Gastroesophageal sphincter (tissue), 4 donors: ENCODE data around the gene MSH6. TPM values are rescaled to one million over a fixed set of nuclear protein-coding genes. Genes with fewer than 3 reads are reported as not detected.
"Not testable (repeated sequence)": the region's sequence is repeated elsewhere in the genome, so short reads cannot be mapped to it uniquely, and the experiment has no call there.

Source experiments
- ATAC-seq: fragments of 150-250 bp; one replicate; pipeline ENCODE4 v1.9.1; 2016; ENCODE audit warnings: mild to moderate bottlenecking, moderate library complexity
- H3K27ac ChIP-seq, 4 donors: fragments of 200-600 bp; sonication (generic) in 3 of 4; 1 replicate in 3 of 4; 2 replicates in 1 of 4; pipeline ENCODE4 v1.5.1; 2016 to 2019
- H3K27me3 ChIP-seq: fragments of 200-600 bp; sonication (generic); one replicate; pipeline ENCODE4 v1.5.1; 2019
- H3K36me3 ChIP-seq, 2 donors: fragments of 200-600 bp; sonication (generic); one replicate each; pipeline ENCODE4 v1.5.1; 2019; ENCODE audit warnings: control low read depth in 1 of 2
- H3K4me1 ChIP-seq, 3 donors: fragments of 200-600 bp; sonication (generic); 1 replicate in 2 of 3; 2 replicates in 1 of 3; pipeline ENCODE4 v1.5.1; 2016 to 2019; ENCODE audit warnings: control low read depth in 2 of 3
- H3K4me3 ChIP-seq, 2 donors: fragments of 200-600 bp; sonication (generic); one replicate each; pipeline ENCODE4 v1.5.1; 2019; ENCODE audit warnings: mild to moderate bottlenecking in 1 of 2, moderate library complexity in 1 of 2
- H3K9me3 ChIP-seq, 3 donors: fragments of 200-600 bp; sonication (generic); one replicate each; pipeline ENCODE4 v1.5.1; 2017 to 2019; ENCODE audit warnings: control low read depth in 2 of 3
- CTCF ChIP-seq, 4 experiments: fragments of 200-600 bp in 2 of 4; fragments of 450-650 bp in 2 of 4; sonication (generic) in 1 of 4; IDR thresholded peaks; one replicate each; pipeline ENCODE4 v1.5.1; 2017 to 2019; ENCODE audit warnings: antibody characterized with exemption in 4 of 4, mild to moderate bottlenecking in 2 of 4, moderate library complexity in 2 of 4
- EP300 ChIP-seq: sonication (generic); formaldehyde crosslinking; IDR thresholded peaks from one replicate; pipeline ENCODE4 v1.6.1; 2017; ENCODE audit warnings: antibody characterized with exemption, mild to moderate bottlenecking
- POLR2A ChIP-seq, 2 donors: fragments of 450-650 bp; IDR thresholded peaks; one replicate each; pipeline ENCODE4 v1.6.1; 2017; ENCODE audit warnings: antibody characterized with exemption in 2 of 2, mild to moderate bottlenecking in 2 of 2, moderate library complexity in 1 of 2
- POLR2AphosphoS5 ChIP-seq: sonication (generic); formaldehyde crosslinking; IDR thresholded peaks from one replicate; pipeline ENCODE4 v1.6.1; 2017; ENCODE audit warnings: antibody characterized with exemption
- WGBS, 2 donors: methylation state at CpG; one replicate each; pipeline ENCODE4 v1.1.5; 2018; ENCODE audit warnings: low coverage in 1 of 2; 5-methylcytosine and 5-hydroxymethylcytosine counted together
- small RNA-seq, 4 donors: library from RNA; depleted of rRNA; stranded (forward); fragments of <200 nt; gene quantifications; one replicate each; pipeline ENCODE3, GENCODE V24; 2016
- total RNA-seq, 4 donors: library from RNA; depleted of rRNA; stranded (reverse); fragments of >200 nt; gene quantifications; one replicate each; pipeline ENCODE4 v1.1.0, GENCODE V29; 2016

The MSH6 gene
- total RNA-seq, 4 donors from 2014 or later, result 31.1 to 57.0 (median 48.1) TPM

GRCh38 chr2:47849368-47849767 lies 66.4 kb downstream of the MSH6 start:
- no peaks in the 10 kb centered on the region for H3K27me3 ChIP-seq
- no peak for ATAC-seq
- WGBS, 2 donors, result 60 to 88% methylated on average over 2 of the region's 2 CpGs
- no peaks in the 10 kb centered on the region for H3K9me3 ChIP-seq
- H3K4me3 ChIP-seq, result no peak overlapping the region
- no peaks in the 10 kb centered on the region for H3K36me3 ChIP-seq
- TF ChIP-seq POLR2AphosphoS5, result no peak
- TF ChIP-seq CTCF (IDR thresholded peaks at IDR 0.05), result no peak
- no peak for TF ChIP-seq EP300
- no peak for TF ChIP-seq POLR2A (IDR thresholded peaks at IDR 0.05)
- peaks cover 0 to 63% (median 0%) of the 10 kb centered on the region in 3 donors for H3K4me1 ChIP-seq
- H3K27ac ChIP-seq, result no peak overlapping the region

- Histone ChIP-seq H3K36me3 (no peaks in the 10 kb centered on the region), H3K27ac (no peak overlapping the region), H3K9me3 (no peaks in the 10 kb centered on the region), H3K4me1 (peaks cover 0 to 64% (median 0%) of the 10 kb centered on the region in 3 donors), H3K27me3 (no peaks in the 10 kb centered on the region), H3K4me3 (no peak overlapping the region)
- TF ChIP-seq EP300 (no peak), POLR2A (IDR thresholded peaks at IDR 0.05) (no peak), CTCF (IDR thresholded peaks at IDR 0.05) (no peak), POLR2AphosphoS5 (no peak)
- no peak for ATAC-seq
- 57 to 92% methylated on average over 1 of the region's 1 CpG for WGBS, 2 donors
Observed at GRCh38 chr2:47850198-47850597, 67.3 kb downstream of the MSH6 start.

- not testable (repeated sequence) for H3K4me3 ChIP-seq, H3K27ac ChIP-seq, H3K36me3 ChIP-seq, H3K27me3 ChIP-seq, ATAC-seq, H3K9me3 ChIP-seq
- 80 to 87% methylated on average over 6 to 8 of the region's 8 CpGs for WGBS, 2 donors
- H3K4me1 ChIP-seq, result peaks cover 5 to 82% (median 5%) of the 10 kb centered on the region in 3 donors
Observed at GRCh38 chr2:47853067-47853777, 70.3 kb downstream of the MSH6 start.

Small RNA genes within 50 kb of the gene (small RNA-seq; reads per million reads assigned to genes)
- gene RF00026 (0 reads per million in 4 donors), gene RPL36AP15 (0 reads per million in 4 donors)

Other genes with a start within 250 kb of the MSH6 start
- not detected for gene KCNK12, start 212.2 kb upstream of the MSH6 start, total RNA-seq
- gene FBXO11, start 123.4 kb downstream of the MSH6 start, total RNA-seq, result 10 to 100 TPM; 39.7 to 59.5 (median 50.8) TPM